Measurements from ENCODE around the gene EDAR.

The EDAR gene

DNA sequence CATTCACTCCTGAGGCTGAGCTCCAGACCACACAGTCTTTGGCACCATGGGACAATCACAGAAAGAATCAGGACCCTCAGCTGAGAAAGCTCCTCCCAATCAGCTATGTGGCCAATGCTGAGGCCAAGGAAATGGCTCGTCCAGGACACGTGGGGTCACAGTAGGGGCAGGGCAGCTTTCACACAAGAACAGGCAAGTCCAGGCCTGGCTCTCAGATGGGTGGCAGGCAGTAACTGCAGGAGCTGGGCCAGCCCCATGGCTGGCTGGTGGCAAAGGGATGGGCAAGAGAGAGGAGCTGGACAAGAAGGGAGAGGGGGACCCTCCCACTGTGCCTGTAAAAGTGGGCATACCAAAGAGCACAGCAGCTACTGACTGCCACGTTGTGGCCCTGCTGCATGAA, 12.2 kb upstream of the EDAR start:
- no peak for DNase-seq (ENCODE audit: low read depth in 3 of 3)

DNA sequence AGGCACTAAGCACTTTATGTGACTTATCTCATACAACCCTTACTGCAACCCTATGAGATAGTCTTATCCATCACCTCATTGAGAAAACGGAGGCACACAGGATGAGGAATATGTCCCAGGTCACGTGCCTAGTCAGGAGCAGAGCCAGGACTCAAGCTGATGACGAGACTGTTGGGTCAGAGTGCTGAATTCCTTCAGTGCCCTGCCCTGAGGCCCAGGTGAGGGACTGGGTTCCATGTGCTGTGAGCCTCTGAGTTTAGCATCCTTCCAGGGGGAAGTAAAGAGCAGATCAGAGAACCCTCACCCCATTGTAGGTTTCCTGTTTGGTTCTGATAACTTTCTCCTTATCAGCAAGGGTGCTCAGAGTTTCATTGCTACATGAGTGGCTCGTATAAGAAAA, 11.7 kb upstream of the EDAR start:
- no peak for DNase-seq (ENCODE audit: low read depth in 3 of 3)

DNA sequence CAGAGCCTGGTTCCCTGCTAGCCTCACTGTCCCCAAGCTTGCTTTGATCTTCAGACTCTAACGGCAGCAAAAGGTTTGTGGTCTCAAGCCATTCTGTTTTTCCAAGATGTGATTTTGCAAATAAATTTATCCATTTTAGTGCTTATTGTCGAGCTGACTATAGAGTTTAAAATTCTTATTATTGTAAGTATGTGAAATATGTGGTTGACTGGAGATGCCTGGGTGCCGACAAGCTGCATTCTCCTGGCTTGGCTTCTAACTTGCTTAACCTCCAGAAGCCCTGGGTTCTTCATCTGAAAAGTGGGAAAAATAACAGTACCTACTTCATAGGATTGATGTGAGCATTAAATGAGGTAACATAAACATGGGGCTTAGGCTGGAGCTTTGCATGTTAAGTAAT, 9.9 kb upstream of the EDAR start:
- no peak for DNase-seq (ENCODE audit: low read depth in 3 of 3)

DNA sequence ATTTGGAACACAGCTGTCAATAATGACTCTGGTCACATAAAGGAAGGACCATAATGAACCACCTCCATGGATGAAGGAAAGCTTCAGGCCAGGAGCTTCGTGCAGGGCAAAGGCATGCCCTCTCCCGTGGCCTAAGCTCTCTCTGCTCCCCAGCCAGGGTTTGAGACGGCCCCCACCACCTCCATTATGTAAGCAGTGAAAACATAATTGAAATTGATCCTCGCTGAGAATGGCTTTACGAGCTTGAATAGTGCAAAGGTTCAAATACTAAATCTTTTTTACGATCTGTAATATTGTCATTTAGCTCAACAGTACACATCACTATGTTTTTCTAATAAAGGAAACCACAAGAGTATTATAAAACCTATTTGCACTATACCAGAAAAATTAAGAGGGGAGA, 5.2 kb upstream of the EDAR start:
- no peak for DNase-seq (ENCODE audit: low read depth in 3 of 3)

DNA sequence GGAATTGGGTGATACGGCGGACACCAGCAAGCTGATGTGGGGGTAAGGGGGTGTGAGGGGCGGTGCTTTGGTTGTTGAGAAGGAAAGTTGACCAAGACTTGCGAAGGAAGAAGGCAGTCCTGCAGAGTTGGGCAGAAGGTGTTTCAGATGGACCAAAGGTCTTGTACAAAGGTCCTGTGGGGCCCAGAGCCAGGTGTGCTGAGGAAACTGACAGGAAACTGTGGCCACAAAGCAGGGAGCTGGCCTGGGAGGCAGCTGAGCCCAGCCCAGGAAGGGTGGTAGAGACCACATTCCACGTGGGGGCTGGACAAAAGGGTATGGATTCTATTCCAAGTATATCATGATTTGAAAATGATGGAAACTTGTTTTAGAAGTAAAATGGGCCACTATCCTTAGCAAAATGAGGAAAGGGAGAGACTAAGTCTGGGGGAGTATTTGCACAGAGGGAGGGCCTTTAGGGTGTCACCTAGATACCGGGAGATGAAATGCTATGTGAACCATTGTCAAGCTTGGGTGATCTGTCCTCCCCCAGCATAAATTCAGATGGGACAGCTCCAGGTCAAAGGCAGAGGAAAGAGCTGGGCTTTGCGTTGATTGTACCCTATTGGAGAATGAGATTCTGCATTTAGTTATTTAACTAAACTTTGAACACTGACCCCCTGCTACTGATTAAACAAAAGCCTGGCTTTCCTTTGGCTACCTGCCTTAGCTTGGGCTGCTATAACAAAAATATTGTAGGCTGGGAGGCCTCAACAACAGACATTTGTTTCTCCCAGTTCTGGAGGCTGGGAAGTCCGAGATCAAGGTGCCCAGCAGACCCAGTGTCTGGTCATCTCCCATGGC, 4.3 kb upstream of the EDAR start:
- no peak for DNase-seq (ENCODE audit: low read depth in 3 of 3)

- DNase-seq (ENCODE audit: low read depth in 3 of 3), result no peak
Measured at GRCh38 chr2:108988076-108988795, 784 bp downstream of the EDAR start.

DNA sequence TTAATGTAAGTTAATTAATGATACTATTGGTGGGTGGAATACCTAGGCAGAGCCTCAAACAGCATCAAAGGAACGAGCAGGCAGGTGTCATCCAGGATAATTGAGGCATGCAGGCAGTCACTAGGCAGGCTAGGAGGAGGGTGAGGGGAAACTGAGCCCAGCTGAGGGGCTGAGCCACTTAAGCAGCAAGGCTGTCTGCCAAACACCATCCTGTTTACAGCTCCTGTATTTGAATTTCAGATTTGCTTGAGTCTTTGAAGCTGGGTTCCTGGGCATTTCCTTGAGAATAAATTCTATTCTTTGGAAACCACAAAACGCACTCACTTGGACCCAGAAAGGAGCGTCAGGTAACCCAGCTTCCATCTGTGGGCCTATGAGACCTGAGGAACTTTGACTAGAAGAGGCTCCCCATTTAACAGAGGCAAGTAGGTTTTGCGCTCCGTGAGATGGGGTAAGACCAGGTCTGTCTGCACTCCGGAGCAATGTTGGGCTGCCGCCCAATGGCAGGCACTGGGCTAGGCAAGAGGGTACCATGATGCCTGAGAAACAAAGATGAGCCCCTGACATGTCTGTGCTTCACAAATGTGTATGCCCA, 2.0 kb downstream of the EDAR start:
- peak in 1 of 3 donors; percentile 31 for DNase-seq (ENCODE audit: low read depth in 3 of 3)

- no peak for DNase-seq (ENCODE audit: low read depth in 3 of 3)
Measured at GRCh38 chr2:108983610-108984009, 5.4 kb downstream of the EDAR start.

DNA sequence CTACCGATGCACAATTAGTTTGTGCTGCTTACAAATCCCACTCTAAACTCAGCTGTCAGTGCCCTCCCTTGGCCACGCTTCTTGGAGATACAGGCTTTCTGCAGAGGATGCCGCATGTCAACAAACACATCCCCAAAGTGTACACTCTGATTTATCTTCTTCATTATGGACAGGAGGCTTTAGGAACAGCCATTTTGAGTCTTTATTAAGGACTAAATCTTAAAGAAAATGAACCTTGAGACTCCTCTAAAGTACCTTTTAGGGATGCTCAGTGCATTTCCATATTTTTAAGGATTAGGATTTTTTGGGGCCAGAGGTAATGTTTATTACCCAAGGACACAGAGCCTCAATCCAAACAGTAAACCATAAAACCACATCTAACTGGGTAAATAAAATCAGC, 6.0 kb downstream of the EDAR start:
- no peak for DNase-seq (ENCODE audit: low read depth in 3 of 3)

GRCh38 chr2:108982259-108982679, 6.8 kb downstream of the EDAR start:
- DNase-seq (ENCODE audit: low read depth in 3 of 3), result no peak

- no peak for DNase-seq (ENCODE audit: low read depth in 3 of 3)
Measured at GRCh38 chr2:108981846-108982245, 7.2 kb downstream of the EDAR start.

DNA sequence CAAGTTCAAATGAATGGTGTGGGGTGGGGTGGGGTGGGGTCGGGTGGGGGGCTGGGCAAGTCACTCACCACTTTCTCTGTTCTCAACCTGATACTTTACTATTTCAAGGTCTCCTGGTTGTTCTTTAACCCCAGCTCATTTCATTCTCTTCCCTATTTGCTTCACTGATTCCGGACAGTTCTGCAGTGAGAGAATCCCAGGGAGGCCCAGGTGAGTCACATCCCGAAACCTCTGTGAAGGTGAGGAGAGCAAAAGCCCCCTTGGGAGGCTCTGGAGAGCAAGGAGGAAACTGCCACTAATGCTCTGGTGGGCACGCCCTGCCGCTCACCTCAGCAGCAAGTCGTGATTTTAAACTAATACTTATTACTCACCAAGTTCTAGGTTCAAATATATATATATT, 8.9 kb downstream of the EDAR start:
- DNase-seq (ENCODE audit: low read depth in 3 of 3), result no peak

DNA sequence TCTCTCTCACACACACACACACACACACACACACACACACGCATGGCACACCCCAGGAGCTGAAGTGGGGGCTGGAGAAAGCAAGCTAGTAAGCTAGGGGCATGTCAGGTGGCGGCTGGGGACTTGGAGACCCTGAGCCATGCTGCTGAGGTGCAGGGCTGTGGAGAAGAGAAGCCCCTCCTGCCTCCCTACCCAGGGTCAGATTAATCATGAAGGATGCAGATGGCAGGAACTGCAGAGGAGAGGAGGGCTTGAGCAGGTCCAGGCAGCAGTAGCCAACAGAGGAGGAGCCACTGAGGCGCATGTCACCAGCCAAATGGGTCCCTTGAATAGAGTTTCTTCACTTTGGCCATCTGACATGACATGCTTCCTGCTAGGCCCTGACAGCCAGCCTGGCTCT, 9.6 kb downstream of the EDAR start:
- no peak for DNase-seq (ENCODE audit: low read depth in 3 of 3)

DNA sequence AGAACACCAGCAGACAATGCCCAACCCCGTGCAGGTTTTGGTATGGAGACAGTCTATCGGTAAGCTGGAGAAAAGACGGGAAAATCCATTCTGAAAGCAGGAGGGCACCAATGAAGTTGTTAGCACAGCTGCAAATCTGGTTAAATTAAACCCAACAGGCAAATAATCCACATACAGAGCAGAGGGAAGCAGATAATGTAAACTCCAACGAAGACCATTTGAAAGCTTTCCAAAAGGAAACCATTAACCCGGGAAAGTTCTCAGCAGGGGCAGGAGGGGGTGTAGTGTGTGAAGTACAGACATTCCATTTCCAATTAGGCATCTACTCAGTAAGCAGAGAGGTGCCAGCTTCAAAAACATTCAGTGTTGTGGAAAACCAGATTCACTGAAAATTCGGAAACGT, 10.3 kb downstream of the EDAR start:
- no peak for DNase-seq (ENCODE audit: low read depth in 3 of 3)

- DNase-seq (ENCODE audit: low read depth in 3 of 3), result no peak
Measured at GRCh38 chr2:108975613-108976435, 13.2 kb downstream of the EDAR start.

- DNase-seq (ENCODE audit: low read depth in 3 of 3), result no peak
Measured at GRCh38 chr2:108974674-108975073, 14.3 kb downstream of the EDAR start.

- DNase-seq (ENCODE audit: low read depth in 3 of 3), result no peak
Measured at GRCh38 chr2:108972663-108973062, 16.4 kb downstream of the EDAR start.

DNA sequence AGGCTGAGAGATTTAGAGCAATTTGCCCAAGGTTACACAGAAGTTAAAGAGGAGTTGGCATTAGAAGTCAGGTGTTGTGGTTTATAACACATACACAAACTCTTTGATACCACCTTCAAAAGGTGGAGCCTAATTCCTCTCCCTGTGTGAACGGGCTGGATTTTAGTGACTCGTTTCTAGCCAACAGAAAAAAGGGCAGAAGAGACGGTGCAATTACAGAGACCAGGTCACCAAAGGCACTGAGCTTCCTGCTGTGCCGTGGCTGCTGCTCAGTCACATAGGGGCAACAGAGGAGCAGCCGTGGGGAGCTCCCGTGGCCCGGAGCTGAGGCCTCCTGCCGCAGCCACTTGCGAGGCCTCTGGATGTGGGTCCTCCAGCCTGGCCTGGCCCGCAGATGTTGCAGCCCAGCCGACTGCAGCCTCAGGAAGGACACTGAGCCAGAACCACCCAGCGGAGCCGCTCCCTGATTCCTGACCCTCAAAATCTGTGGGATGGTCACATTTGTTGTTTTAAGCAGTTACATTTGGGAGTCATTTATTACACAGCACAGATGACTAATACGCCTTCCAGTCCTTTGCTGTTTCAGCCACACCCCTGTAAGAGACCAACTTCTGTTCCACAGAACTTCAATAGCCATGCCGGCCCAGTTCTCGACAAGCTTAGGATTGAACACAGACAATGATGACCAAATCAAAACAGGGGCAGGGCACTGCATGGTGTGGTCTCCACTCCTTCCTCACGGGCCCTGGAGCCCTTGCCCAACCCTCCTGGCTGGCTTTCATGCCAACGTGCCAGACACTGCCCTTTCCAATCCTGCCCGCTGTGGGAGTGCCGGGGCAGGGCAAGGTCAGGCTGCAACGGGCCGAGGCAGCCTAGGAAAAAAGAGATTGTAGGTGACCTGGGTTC, 17.1 kb downstream of the EDAR start:
- DNase-seq (ENCODE audit: low read depth in 3 of 3), result no peak

DNA sequence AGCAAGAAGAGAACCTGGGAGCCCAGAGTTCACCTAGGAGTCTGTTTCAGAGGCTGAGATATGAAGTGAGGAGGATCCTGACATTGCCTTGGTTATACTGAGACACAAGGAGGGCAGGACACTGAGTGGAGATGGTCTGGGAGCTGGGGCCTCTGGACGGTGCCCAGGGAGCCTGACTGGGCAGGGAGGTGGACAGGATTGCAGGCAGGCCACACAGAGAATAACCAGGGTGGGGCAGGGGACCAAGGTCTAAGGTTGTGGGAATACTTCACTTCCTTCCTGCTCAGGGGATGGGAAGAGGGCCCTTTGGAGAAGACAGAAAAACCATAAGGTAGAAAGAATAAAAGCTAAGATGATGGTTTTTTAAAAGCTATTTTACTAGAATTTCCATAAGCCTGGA, 18.7 kb downstream of the EDAR start:
- no peak for DNase-seq (ENCODE audit: low read depth in 3 of 3)

GRCh38 chr2:108969856-108970255, 19.2 kb downstream of the EDAR start:
- DNase-seq (ENCODE audit: low read depth in 3 of 3), result no peak

DNA sequence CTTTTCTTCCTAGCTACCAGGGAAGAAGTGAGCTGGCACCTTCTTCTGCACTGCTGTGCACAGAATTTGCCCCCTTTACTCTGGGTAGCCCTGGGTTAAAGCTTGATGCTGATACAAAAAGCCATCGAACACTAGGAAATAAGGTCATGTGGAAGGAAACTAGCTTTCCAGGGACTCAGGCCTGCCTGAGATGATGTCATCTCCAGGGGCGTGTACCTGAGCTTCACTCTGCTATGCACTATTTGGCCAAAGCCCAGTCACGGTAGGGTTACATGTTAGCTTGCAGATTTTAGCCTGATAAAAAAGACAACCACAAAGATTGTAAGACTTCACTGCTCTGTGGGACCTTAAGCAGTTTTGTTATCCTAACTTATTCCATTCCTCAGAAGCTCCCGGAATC, 20.4 kb downstream of the EDAR start:
- no peak for DNase-seq (ENCODE audit: low read depth in 3 of 3)

Measured in stimulated activated CD4-positive, alpha-beta T cell treated with anti-CD3 and anti-CD28 coated beads, TNF-alpha, amount 100 ng/mL, for 48 hours (primary cell).